ENCODE data around the gene NFATC2. TPM values are rescaled to one million over a fixed set of nuclear protein-coding genes. Genes with fewer than 3 reads are reported as not detected.

The NFATC2 gene
- total RNA-seq, 4 donors from 2014 or later: 5.3 to 22.5 (median 11.5) TPM

DNA sequence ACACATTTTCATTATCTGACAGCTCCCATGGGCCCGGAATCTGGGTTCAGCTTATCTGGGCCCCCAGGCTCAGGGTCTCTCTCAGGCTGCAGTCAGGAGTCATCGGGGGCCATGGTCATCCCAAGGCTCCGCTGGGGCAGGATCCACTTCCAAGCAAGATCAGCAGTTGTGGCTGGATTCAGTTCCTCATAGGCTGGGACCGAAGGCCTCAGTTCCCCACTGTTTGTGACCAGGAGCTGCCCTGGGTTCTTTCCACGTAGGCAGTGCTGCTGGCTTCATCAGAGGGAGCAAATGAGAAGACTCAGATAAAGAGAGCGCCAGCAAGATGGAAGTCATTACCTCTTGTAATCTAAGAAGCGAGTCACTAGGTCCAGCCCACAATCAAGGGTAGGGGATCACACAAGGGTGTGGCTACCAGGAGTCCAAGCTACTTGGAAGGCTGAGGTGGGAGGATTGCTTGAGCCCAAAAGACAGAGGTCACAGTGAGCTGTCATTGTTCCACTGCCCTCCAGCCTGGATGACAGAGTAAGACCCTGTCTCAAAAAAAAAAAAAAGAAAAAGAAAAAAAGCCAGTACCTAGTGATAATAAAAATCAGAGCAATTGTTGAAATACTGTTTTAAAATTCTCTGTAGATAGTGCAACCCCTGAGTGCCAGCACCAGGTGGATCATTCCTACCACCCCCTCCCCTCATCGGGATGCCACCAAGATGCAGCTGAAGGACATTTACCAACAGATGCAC is 162.7 kb downstream of the NFATC2 start:
- TF ChIP-seq EP300 (IDR thresholded peaks at IDR 0.05; ENCODE audit: low read depth) (no peak), POLR2AphosphoS5 (IDR thresholded peaks at IDR 0.05) (no peak), POLR2A (IDR thresholded peaks at IDR 0.05) (no peak)
- TF ChIP-seq, protein P1, sequence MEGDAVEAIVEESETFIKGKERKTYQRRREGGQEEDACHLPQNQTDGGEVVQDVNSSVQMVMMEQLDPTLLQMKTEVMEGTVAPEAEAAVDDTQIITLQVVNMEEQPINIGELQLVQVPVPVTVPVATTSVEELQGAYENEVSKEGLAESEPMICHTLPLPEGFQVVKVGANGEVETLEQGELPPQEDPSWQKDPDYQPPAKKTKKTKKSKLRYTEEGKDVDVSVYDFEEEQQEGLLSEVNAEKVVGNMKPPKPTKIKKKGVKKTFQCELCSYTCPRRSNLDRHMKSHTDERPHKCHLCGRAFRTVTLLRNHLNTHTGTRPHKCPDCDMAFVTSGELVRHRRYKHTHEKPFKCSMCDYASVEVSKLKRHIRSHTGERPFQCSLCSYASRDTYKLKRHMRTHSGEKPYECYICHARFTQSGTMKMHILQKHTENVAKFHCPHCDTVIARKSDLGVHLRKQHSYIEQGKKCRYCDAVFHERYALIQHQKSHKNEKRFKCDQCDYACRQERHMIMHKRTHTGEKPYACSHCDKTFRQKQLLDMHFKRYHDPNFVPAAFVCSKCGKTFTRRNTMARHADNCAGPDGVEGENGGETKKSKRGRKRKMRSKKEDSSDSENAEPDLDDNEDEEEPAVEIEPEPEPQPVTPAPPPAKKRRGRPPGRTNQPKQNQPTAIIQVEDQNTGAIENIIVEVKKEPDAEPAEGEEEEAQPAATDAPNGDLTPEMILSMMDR (IDR thresholded peaks at IDR 0.05): no peak
- in situ Hi-C loops (cut with MboI; ENCODE audit: low pct_ligation_motif_present in 1 of 4, low pct_unique_long_range_greater_than_20kb in 1 of 4, low sequenced_read_pairs in 3 of 4): loop anchor here in 2 of 4 donors (10.0 to 25.0 kb wide), 2 partner anchors 208 to 215 kb away; no protein-coding TSS in a partner anchor
- Histone ChIP-seq H3K27me3 (no peaks in the 10 kb centered on the region), H3K36me3 (no peaks in the 10 kb centered on the region), H3K4me1 (peaks cover 0 to 12% (median 6%) of the 10 kb centered on the region in 4 donors), H3K4me3 (no peak overlapping the region), H3K27ac (no peak overlapping the region), H3K9me3 (no peaks in the 10 kb centered on the region)
- 92 to 93% methylated on average over 2 to 8 of the region's 8 CpGs for WGBS, 2 donors (ENCODE audit: low coverage in 1 of 2)
- intact Hi-C loops (cut with DNase I; ENCODE audit: low total_unique reads): no loop called here
- DNase-seq: no peak

DNA sequence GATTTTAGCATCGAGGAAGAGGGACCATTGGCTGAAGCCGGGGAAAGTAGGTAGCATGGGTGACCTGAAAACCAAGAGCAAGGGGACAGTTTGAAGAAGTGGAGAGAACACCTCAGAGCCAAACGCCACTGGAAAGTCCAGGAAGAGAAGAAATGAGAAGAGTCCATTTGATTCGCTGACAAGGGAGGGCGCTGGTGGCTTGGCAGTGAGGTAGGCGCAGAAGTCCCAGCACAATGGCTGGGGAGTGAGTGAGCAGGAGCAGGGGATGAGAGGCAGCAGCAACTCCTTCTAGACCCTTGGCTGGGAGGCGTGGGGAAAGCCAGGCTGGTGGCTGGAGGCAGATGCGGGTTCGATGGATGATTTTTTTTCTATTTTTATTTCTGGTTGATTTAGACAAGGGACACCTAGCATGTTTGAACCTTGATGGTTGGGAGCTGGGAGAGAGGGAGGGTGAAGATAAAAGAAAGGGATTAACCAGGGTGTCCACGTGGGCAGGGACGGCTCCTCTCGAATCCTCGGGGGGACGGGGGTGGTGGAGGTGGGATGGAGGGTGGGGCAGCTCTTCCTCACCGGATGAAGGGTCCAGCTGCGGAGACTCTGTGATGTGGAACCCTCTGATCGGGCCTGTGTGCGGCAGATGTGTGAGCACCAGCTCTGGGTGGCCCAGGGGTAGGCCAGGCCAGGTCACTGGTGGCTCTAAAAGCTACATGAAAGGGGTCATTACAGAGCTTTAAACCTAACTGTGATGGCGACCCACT is 164.2 kb downstream of the NFATC2 start:
- Histone ChIP-seq H3K9me3 (no peaks in the 10 kb centered on the region), H3K36me3 (no peaks in the 10 kb centered on the region), H3K27ac (no peak overlapping the region), H3K4me3 (no peak overlapping the region), H3K27me3 (no peaks in the 10 kb centered on the region), H3K4me1 (peaks cover 0 to 10% (median 4%) of the 10 kb centered on the region in 4 donors)
- DNase-seq: no peak
- intact Hi-C loops (cut with DNase I; ENCODE audit: low total_unique reads) (no loop called here), in situ Hi-C loops (cut with MboI; ENCODE audit: low pct_ligation_motif_present in 1 of 4, low pct_unique_long_range_greater_than_20kb in 1 of 4, low sequenced_read_pairs in 3 of 4) (loop anchor here in 2 of 4 donors (10.0 to 25.0 kb wide), 2 partner anchors 209 to 216 kb away; no protein-coding TSS in a partner anchor)
- TF ChIP-seq, protein P1 (IDR thresholded peaks at IDR 0.05): no peak
- TF ChIP-seq POLR2AphosphoS5 (IDR thresholded peaks at IDR 0.05) (no peak), POLR2A (IDR thresholded peaks at IDR 0.05) (no peak), EP300 (IDR thresholded peaks at IDR 0.05; ENCODE audit: low read depth) (no peak)
- WGBS, 2 donors (ENCODE audit: low coverage in 1 of 2): 93 to 94% methylated on average over 16 to 19 of the region's 19 CpGs

DNA sequence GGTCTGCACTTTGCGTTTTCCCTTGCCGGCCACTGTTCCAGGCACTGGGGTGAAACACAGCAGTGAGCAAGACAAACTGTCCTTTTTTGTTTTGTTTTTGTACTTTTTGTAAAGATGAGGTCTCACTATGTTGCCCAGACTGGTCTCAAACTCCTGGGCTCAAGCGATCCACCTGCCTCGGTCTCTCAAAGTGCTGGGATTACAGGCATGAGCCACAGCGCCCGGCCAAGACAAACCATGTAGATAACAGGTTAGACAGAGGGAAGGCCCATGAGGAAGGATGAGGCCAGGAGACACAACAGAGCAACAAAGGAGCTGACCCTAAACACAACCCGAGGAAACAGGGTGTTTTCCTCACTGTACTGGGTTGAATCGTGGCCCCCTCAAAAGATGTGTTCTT is 165.4 kb downstream of the NFATC2 start:
- Histone ChIP-seq H3K9me3 (no peaks in the 10 kb centered on the region), H3K36me3 (no peaks in the 10 kb centered on the region), H3K4me1 (no peaks in the 10 kb centered on the region), H3K27me3 (no peaks in the 10 kb centered on the region), H3K27ac (no peak overlapping the region), H3K4me3 (no peak overlapping the region)
- 93 to 97% methylated on average over 6 to 8 of the region's 8 CpGs for WGBS, 2 donors (ENCODE audit: low coverage in 1 of 2)
- intact Hi-C loops (cut with DNase I; ENCODE audit: low total_unique reads): no loop called here
- TF ChIP-seq POLR2AphosphoS5 (IDR thresholded peaks at IDR 0.05) (no peak), EP300 (IDR thresholded peaks at IDR 0.05; ENCODE audit: low read depth) (no peak), POLR2A (IDR thresholded peaks at IDR 0.05) (no peak)
- TF ChIP-seq, protein P1 (IDR thresholded peaks at IDR 0.05): no peak
- in situ Hi-C loops (cut with MboI; ENCODE audit: low pct_ligation_motif_present in 1 of 4, low pct_unique_long_range_greater_than_20kb in 1 of 4, low sequenced_read_pairs in 3 of 4): loop anchor here in 2 of 4 donors (10.0 to 25.0 kb wide), 2 partner anchors 210 to 218 kb away; no protein-coding TSS in a partner anchor
- no peak for DNase-seq

DNA sequence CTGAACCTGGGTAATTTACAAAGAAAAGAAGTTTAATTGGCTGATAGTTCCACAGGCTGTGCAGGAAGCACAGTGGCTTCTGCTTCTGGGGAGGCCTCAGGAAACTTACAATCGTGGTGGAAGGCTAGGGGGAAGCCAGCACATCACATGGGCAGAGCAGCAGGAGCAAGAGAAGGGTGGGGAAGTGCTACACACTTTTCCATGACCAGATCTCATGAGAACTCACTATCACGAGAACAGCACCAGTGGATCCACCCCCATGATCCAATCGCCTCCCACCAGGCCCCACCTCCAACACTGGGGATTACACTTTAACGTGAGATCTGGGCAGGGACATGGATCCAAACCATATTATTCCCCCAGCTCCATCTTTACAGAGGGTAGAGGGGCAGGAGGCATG is 166.4 kb downstream of the NFATC2 start:
- TF ChIP-seq EP300 (IDR thresholded peaks at IDR 0.05; ENCODE audit: low read depth): no peak
- TF ChIP-seq POLR2A (IDR thresholded peaks at IDR 0.05): no peak
- no peak for TF ChIP-seq POLR2AphosphoS5 (IDR thresholded peaks at IDR 0.05)
- TF ChIP-seq, protein P1 (IDR thresholded peaks at IDR 0.05): no peak
- H3K27me3 ChIP-seq: no peaks in the 10 kb centered on the region
- no peak overlapping the region for H3K27ac ChIP-seq
- H3K4me3 ChIP-seq: no peak overlapping the region
- no peaks in the 10 kb centered on the region for H3K4me1 ChIP-seq
- in situ Hi-C loops (cut with MboI; ENCODE audit: low pct_ligation_motif_present in 1 of 4, low pct_unique_long_range_greater_than_20kb in 1 of 4, low sequenced_read_pairs in 3 of 4): loop anchor here in 2 of 4 donors (10.0 to 25.0 kb wide), 2 partner anchors 211 to 219 kb away; no protein-coding TSS in a partner anchor
- intact Hi-C loops (cut with DNase I; ENCODE audit: low total_unique reads): no loop called here
- DNase-seq: no peak
- no peaks in the 10 kb centered on the region for H3K36me3 ChIP-seq
- H3K9me3 ChIP-seq: no peaks in the 10 kb centered on the region
- WGBS, 2 donors (ENCODE audit: low coverage in 1 of 2): 50 to 66% methylated on average over 1 to 4 of the region's 4 CpGs
